HepG2 (cell line): ENCODE measurements around the gene MAN1C1. TPM values are rescaled to one million over a fixed set of nuclear protein-coding genes. Genes with fewer than 3 reads are reported as not detected.

Experiments used
- ATAC-seq: fragments of 200-7000 bp; cut with Tn5 transposase; 3 replicates; pipeline ENCODE4 v1.9.1; 2020; ENCODE audit warnings: mild to moderate bottlenecking, moderate library complexity
- BruUV-seq: library from RNA; stranded (reverse); fragments of 400-500 nt; replicated peaks from 2 replicates; lab custom pipeline; 2021; lab: Mats Ljungman, UMichigan
- CTCF ChIA-PET: fragments of 300-600 bp; formaldehyde crosslinking; extraction: SDS; loops from one replicate; lab custom pipeline; 2021; ENCODE audit warnings: low total read pairs, inconsistent platforms, low intra/inter-chr PET ratio; lab: Yijun Ruan, JAX
- POLR2A ChIA-PET: fragments of 350-600 bp; sonication (Branson Sonifier 250); formaldehyde crosslinking; loops from one replicate; lab custom pipeline; 2020; ENCODE audit warnings: antibody characterized with exemption, inconsistent platforms; lab: Yijun Ruan, JAX
- DNase-seq: peaks from one replicate; pipeline ENCODE4 v3.0.0-alpha.2; 2015; ENCODE audit warnings: low spot score
- FAIRE-seq: peaks from 3 replicates; lab custom pipeline; 2011; peaks lifted over from hg19 to GRCh38; lab: Jason Lieb, UNC
- H2AFZ ChIP-seq: one replicate; pipeline ENCODE4 v1.6.1; 2011; ENCODE audit warnings: low read length, inconsistent platforms
- H3K27ac ChIP-seq: fragments of 300-600 bp; 3 replicates; pipeline ENCODE4 v1.8.0; 2011; ENCODE audit warnings: mixed run types, mild to moderate bottlenecking, mixed read lengths, low read length, inconsistent platforms; ENCODE audit not compliant: insufficient read depth; ENCODE audit errors: extremely low read length
- H3K27me3 ChIP-seq, 2 experiments: fragments of 200-600 bp in 1 of 2; 2 replicates in 1 of 2; 3 replicates in 1 of 2; pipeline versions ENCODE4 v1.6.0 to v1.8.0; 2011; ENCODE audit warnings: low read length in 2 of 2, mild to moderate bottlenecking in 2 of 2, moderate library complexity in 2 of 2, inconsistent platforms in 1 of 2; ENCODE audit not compliant: insufficient read depth in 2 of 2, control insufficient read depth in 1 of 2
- H3K36me3 ChIP-seq, 2 experiments: fragments of 200-600 bp in 1 of 2; replicated peaks in 1 of 2; 2 replicates in 1 of 2; 3 replicates in 1 of 2; pipeline versions ENCODE4 v1.5.1 to v1.8.0; 2011; ENCODE audit warnings: low read length in 2 of 2, inconsistent platforms in 1 of 2; ENCODE audit not compliant: insufficient read depth in 2 of 2, control insufficient read depth in 1 of 2
- H3K4me1 ChIP-seq: 2 replicates; pipeline ENCODE4 v1.5.1; 2012; ENCODE audit warnings: low read length, inconsistent platforms; ENCODE audit not compliant: insufficient read depth
- H3K4me2 ChIP-seq: 2 replicates; pipeline ENCODE4 v1.6.0; 2011; ENCODE audit warnings: low read depth, low read length, inconsistent platforms
- H3K4me3 ChIP-seq, 3 experiments: fragments of 200-600 bp in 1 of 3; sonication (generic), shearing (Covaris generic) in 1 of 3; replicated peaks in 1 of 3; 2 replicates each; pipeline ENCODE4 v1.5.1; 2011 to 2016; ENCODE audit warnings: low read length in 3 of 3, inconsistent platforms in 2 of 3, low read depth in 2 of 3, mild to moderate bottlenecking in 2 of 3, control low read depth in 1 of 3, mixed read lengths in 1 of 3; ENCODE audit not compliant: insufficient read depth in 1 of 3
- H3K79me2 ChIP-seq: one replicate; pipeline ENCODE4 v1.6.1; 2011; ENCODE audit warnings: low read length, inconsistent platforms; ENCODE audit not compliant: insufficient read depth
- H3K9ac ChIP-seq: 2 replicates; pipeline ENCODE4 v1.6.0; 2011; ENCODE audit warnings: mild to moderate bottlenecking, low read depth, low read length, inconsistent platforms; ENCODE audit not compliant: insufficient read depth
- H3K9me3 ChIP-seq: 2 replicates; pipeline ENCODE4 v1.5.1; 2012; ENCODE audit warnings: mild to moderate bottlenecking, low read length
- H4K20me1 ChIP-seq: 2 replicates; pipeline ENCODE4 v1.6.0; 2011; ENCODE audit warnings: inconsistent platforms, mild to moderate bottlenecking, low read length, moderate library complexity; ENCODE audit not compliant: insufficient read depth
- CTCF ChIP-seq: sonication (generic); formaldehyde crosslinking; IDR thresholded peaks from 2 replicates; pipeline ENCODE4 v1.5.0; 2020; ENCODE audit warnings: mild to moderate bottlenecking, missing genetic modification reagents, moderate library complexity
- RAD21 ChIP-seq: fragments of 450-650 bp; formaldehyde crosslinking; IDR thresholded peaks from 2 replicates; pipeline ENCODE4 v1.5.0; 2020; ENCODE audit warnings: mild to moderate bottlenecking
- TFDP1 ChIP-seq: IDR thresholded peaks from 2 replicates; pipeline ENCODE4 v1.6.1; 2016; ENCODE audit warnings: missing compliant biosample characterization, missing genetic modification reagents, borderline replicate concordance
- ZNF850 ChIP-seq: sonication (generic); formaldehyde crosslinking; conservative IDR thresholded peaks from 2 replicates; pipeline ENCODE4 v1.9.0; 2021; ENCODE audit warnings: mild to moderate bottlenecking, missing genetic modification reagents
- WGBS: methylation state at CpG from one replicate; pipeline ENCODE4 v1.1.6; 2017; ENCODE audit warnings: low lambda C conversion rate; 5-methylcytosine and 5-hydroxymethylcytosine counted together
- in situ Hi-C: cut with HindIII; loops from 2 replicates; pipeline ENCODE4 v1.10.0; 2017; ENCODE audit warnings: low pct_unique_long_range_greater_than_20kb; ENCODE audit not compliant: extremely low pct_ligation_motif_present
- intact Hi-C: fragments of 100-400 bp; cut with micrococcal nuclease; formaldehyde crosslinking; loops from one replicate; pipeline ENCODE4 v1.10.0; 2022; ENCODE audit not compliant: unreplicated experiment
- polyA plus RNA-seq, 8 experiments: library from polyadenylated mRNA; depleted of rRNA in 3 of 8; stranded (reverse) in 7 of 8; unstranded in 1 of 8; fragments of >200 nt; fragmentation: Illumina TruSeq in 4 of 8; extraction: Trizol in 4 of 8; gene quantifications; 2 replicates each; pipeline versions ENCODE4 v1.2.1 to v1.2.3, GENCODE V29; 2011 to 2016; ENCODE audit warnings: low read depth in 4 of 8, missing spikeins in 1 of 8, mixed read lengths in 1 of 8; ENCODE audit not compliant: insufficient read depth in 1 of 8
- total RNA-seq, 5 experiments: library from RNA; depleted of rRNA; stranded (reverse); fragments of >200 nt; fragmentation: Illumina TruSeq; extraction: Trizol; gene quantifications; 2 replicates each; pipeline ENCODE4 v1.2.3, GENCODE V29; 2016; ENCODE audit warnings: low read depth in 1 of 5

MAN1C1 gene
- total and polyA plus RNA-seq, 2 of the 13 experiments (the other 11 are each of a cell fraction or from before 2014, with no cell fraction given) = 0.18 to 0.49 TPM

DNA sequence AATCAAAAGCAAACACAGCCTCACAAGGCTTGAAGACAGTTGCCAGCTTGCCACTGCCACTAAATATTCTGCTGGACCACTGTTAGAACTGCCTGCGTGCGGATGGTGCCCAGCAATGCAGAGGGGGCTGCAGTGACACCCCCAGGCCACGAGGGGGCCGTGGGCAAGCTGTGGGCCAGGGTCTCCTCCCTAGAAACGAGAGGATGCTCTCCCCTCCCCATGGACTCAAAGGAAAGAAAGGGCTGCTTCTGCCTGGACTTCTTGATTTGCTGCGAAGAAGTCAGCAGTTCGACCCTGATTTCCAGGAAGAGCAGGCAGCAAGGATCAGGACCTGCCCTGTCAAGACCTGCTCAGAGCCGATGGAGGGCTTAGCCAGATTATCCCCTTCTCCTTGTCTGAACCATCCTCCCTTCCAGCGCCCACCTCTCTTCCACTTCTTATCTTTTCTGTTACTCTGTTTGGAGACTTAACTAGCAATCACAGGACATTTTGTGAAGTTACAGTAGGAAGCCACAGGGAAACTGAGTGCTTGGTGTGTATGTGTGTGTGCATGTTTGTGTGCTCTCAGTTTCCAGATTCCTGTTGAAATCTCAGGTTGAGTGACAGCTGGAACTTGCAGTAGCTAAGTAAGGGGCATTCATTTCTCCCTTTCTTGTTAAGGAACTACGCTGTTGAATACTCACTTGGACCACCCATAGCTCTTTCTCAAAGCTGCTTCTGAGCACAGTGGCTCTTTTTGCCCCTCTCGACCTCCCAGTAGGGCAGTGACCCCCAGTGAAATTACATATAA is 2.7 kb downstream of the MAN1C1 start (continued):
- TF ChIP-seq CTCF = peak; percentile 84
- TF ChIP-seq RAD21 = peak; percentile 23; the same call in 1 of the 2 replicates

DNA sequence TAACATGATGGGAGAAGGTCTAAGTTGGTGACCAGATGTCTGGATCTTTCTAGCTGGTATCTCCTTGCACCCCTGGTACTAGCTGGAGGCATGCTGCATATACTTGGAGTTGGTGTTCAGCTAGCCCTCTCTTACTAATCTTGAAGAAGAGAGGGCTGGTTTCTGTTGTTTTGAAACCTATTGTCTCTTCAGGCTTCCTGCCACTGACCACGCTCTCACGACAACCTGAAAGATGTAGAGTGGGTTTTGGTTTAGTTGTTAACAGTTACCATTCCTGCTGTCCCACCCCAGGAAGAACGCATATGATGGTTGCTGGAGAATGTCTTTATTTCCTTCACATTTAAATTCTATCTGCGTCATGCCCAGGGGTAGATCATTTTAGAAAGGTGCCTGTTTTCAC is 3.6 kb downstream of the MAN1C1 start:
- Histone ChIP-seq H3K27ac (no peak overlapping the region), H3K4me2 (no peak overlapping the region), H4K20me1 (no peaks in the 10 kb centered on the region), H3K36me3 (no peaks in the 10 kb centered on the region), H3K9me3 (no peaks in the 10 kb centered on the region)
- no peak for ATAC-seq
- CTCF ChIA-PET = no interaction called here
- no TSS peak for BruUV-seq
- POLR2A ChIA-PET = no interaction called here
- WGBS = 19% methylated on average over 4 of the region's 4 CpGs
- in situ Hi-C loops = loop anchor here (25.0 kb wide), 1 partner anchor 192 kb away; the partner anchor contains the start of genes MTFR1L and SELENON
- TF ChIP-seq TFDP1 (CRISPR knock-in tag) (no peak), ZNF850 (no peak)
- TF ChIP-seq, all 625 proteins: peak for 0
- H3K27me3 ChIP-seq = peaks cover 12 to 63% of the 10 kb centered on the region in 2 experiments
- intact Hi-C loops = no loop called here
- FAIRE-seq = no peak
- DNase-seq = no peak
- no peak overlapping the region for H3K9ac ChIP-seq
- H3K4me1 ChIP-seq = peaks cover 11% of the 10 kb centered on the region
- no peaks in the 10 kb centered on the region for H3K79me2 ChIP-seq
- H2AFZ ChIP-seq = no peak overlapping the region
- no peak overlapping the region for H3K4me3 ChIP-seq
